HG03460 (cell line): Measurements from ENCODE around the gene TSPY9.
"Not testable (repeated sequence)": the region's sequence is repeated elsewhere in the genome, so short reads cannot be mapped to it uniquely, and the experiment has no call there.

ENCODE experiments used
- ATAC-seq: cut with Tn5 transposase; IDR thresholded peaks from one replicate; pipeline ENCODE4 v1.9.1; 2021; ENCODE audit not compliant: unreplicated experiment

The TSPY9 gene

GRCh38 chrY:9486967-9487366, at the start of gene TSPY9:
Gene TSPY9, plus strand, starts transcription at chrY:9487267. Its CDS starts 46 bp downstream, at chrY:9487313.
- not testable (repeated sequence) for ATAC-seq

GRCh38 chrY:9466655-9467054, 20.4 kb upstream of the TSPY9 start, which contains the start of gene TSPY1:
Gene TSPY1, plus strand, starts transcription at chrY:9466955. Its CDS starts 46 bp downstream, at chrY:9467001.
- not testable (repeated sequence) for ATAC-seq

- ATAC-seq: not testable (repeated sequence)
These were observed 17.3 kb downstream of the TSPY9 start for GRCh38 chrY:9504396-9504795.

- ATAC-seq: not testable (repeated sequence)
These were observed 29.2 kb downstream of the TSPY9 start for GRCh38 chrY:9516287-9516686.

- not testable (repeated sequence) for ATAC-seq
These were observed 40.5 kb downstream of the TSPY9 start, which contains the start of gene TSPY10 for GRCh38 chrY:9527580-9527979. Gene TSPY10, plus strand, starts transcription at chrY:9527880. Its CDS starts 46 bp downstream, at chrY:9527926.
